HEK293 (cell line): ENCODE measurements around the gene YIPF5.
A peak's percentile ranks its signal among the peaks of the same experiment; 100 is the strongest.

Experiments
- CTCF ChIA-PET: fragments of 350-600 bp; formaldehyde crosslinking; extraction: SDS; loops from one replicate; lab custom pipeline; 2021; ENCODE audit warnings: antibody characterized with exemption; lab: Yijun Ruan, JAX
- POLR2A ChIA-PET: fragments of 300-600 bp; formaldehyde crosslinking; extraction: SDS; loops from one replicate; lab custom pipeline; 2020; ENCODE audit warnings: antibody characterized with exemption, inconsistent platforms; lab: Yijun Ruan, JAX
- H3K27ac ChIP-seq: fragments of 200-500 bp; sonication (Bioruptor generic); 2 replicates; pipeline ENCODE4 v1.5.1; 2014; ENCODE audit warnings: low read depth, low read length, control low read depth, inconsistent platforms; ENCODE audit errors: extremely low read depth
- H3K36me3 ChIP-seq, 2 experiments: fragments of 200-500 bp in 1 of 2; sonication (Bioruptor generic) in 1 of 2; 1 replicate in 1 of 2; 2 replicates in 1 of 2; pipeline ENCODE4 v1.5.1; 2014 to 2017; ENCODE audit warnings: inconsistent platforms in 2 of 2, low read length in 2 of 2; ENCODE audit not compliant: control insufficient read depth in 2 of 2, insufficient read depth in 1 of 2
- H3K4me1 ChIP-seq: fragments of 200-500 bp; sonication (Bioruptor generic); 2 replicates; pipeline ENCODE4 v1.5.1; 2014; ENCODE audit warnings: mild to moderate bottlenecking, low read length, inconsistent platforms; ENCODE audit not compliant: control insufficient read depth, insufficient read depth
- H3K4me3 ChIP-seq: 2 replicates; pipeline ENCODE4 v1.5.1; 2011; ENCODE audit warnings: low read depth, mild to moderate bottlenecking, control low read depth, low read length, moderate library complexity
- H3K9me3 ChIP-seq: fragments of 200-500 bp; sonication (Bioruptor generic); 2 replicates; pipeline ENCODE4 v1.5.1; 2014; ENCODE audit warnings: low read depth, low read length, inconsistent platforms; ENCODE audit not compliant: control insufficient read depth, insufficient read depth
- ATF2 ChIP-seq: fragments of 450-650 bp; formaldehyde crosslinking; IDR thresholded peaks from 2 replicates; pipeline ENCODE4 v1.5.1; 2016; ENCODE audit warnings: missing biosample characterization, missing genetic modification characterization, low read depth
- GLIS1 ChIP-seq: fragments of 450-650 bp; formaldehyde crosslinking; IDR thresholded peaks from 2 replicates; pipeline ENCODE4 v1.5.1; 2016; ENCODE audit warnings: missing biosample characterization, missing genetic modification characterization
- KLF7 ChIP-seq: fragments of 450-650 bp; formaldehyde crosslinking; IDR thresholded peaks from 2 replicates; pipeline ENCODE4 v1.5.1; 2016; ENCODE audit warnings: missing biosample characterization, missing genetic modification characterization, borderline replicate concordance
- MYNN ChIP-seq: fragments of 450-650 bp; formaldehyde crosslinking; IDR thresholded peaks from 2 replicates; pipeline ENCODE4 v1.5.1; 2016; ENCODE audit warnings: missing biosample characterization, missing genetic modification characterization, borderline replicate concordance
- OVOL3 ChIP-seq: fragments of 450-650 bp; formaldehyde crosslinking; IDR thresholded peaks from 2 replicates; pipeline ENCODE4 v1.5.1; 2016; ENCODE audit warnings: missing biosample characterization, missing genetic modification characterization
- PRDM4 ChIP-seq: fragments of 450-650 bp; formaldehyde crosslinking; IDR thresholded peaks from 2 replicates; pipeline ENCODE4 v1.5.1; 2017; ENCODE audit warnings: missing biosample characterization, missing genetic modification characterization
- RBAK ChIP-seq: fragments of 450-650 bp; formaldehyde crosslinking; IDR thresholded peaks from 2 replicates; pipeline ENCODE4 v1.5.1; 2016; ENCODE audit warnings: missing biosample characterization, missing genetic modification characterization
- REST ChIP-seq: fragments of 450-650 bp; formaldehyde crosslinking; IDR thresholded peaks from 2 replicates; pipeline ENCODE4 v1.5.1; 2016; ENCODE audit warnings: missing biosample characterization, missing genetic modification characterization
- SP3 ChIP-seq: fragments of 450-650 bp; formaldehyde crosslinking; IDR thresholded peaks from 2 replicates; pipeline ENCODE4 v1.5.1; 2016; ENCODE audit warnings: missing biosample characterization, missing genetic modification characterization
- YY2 ChIP-seq: fragments of 450-650 bp; formaldehyde crosslinking; IDR thresholded peaks from 2 replicates; pipeline ENCODE4 v1.5.1; 2016; ENCODE audit warnings: missing biosample characterization, missing genetic modification characterization
- ZFP37 ChIP-seq: fragments of 450-650 bp; formaldehyde crosslinking; IDR thresholded peaks from 2 replicates; pipeline ENCODE4 v1.5.1; 2016; ENCODE audit warnings: missing biosample characterization, missing genetic modification characterization
- ZNF140 ChIP-seq: fragments of 450-650 bp; formaldehyde crosslinking; IDR thresholded peaks from 2 replicates; pipeline ENCODE4 v1.5.1; 2016; ENCODE audit warnings: missing biosample characterization, missing genetic modification characterization
- ZNF148 ChIP-seq: fragments of 450-650 bp; formaldehyde crosslinking; IDR thresholded peaks from 2 replicates; pipeline ENCODE4 v1.5.0; 2017; ENCODE audit warnings: missing biosample characterization, missing genetic modification characterization, borderline replicate concordance
- ZNF169 ChIP-seq: fragments of 450-650 bp; formaldehyde crosslinking; IDR thresholded peaks from 2 replicates; pipeline ENCODE4 v1.5.1; 2016; ENCODE audit warnings: missing biosample characterization, missing genetic modification characterization
- ZNF175 ChIP-seq: fragments of 450-650 bp; formaldehyde crosslinking; IDR thresholded peaks from 2 replicates; pipeline ENCODE4 v1.5.1; 2016; ENCODE audit warnings: missing biosample characterization, missing genetic modification characterization
- ZNF302 ChIP-seq: fragments of 450-650 bp; formaldehyde crosslinking; IDR thresholded peaks from 2 replicates; pipeline ENCODE4 v1.5.1; 2016; ENCODE audit warnings: missing biosample characterization, missing genetic modification characterization, low read depth
- ZNF311 ChIP-seq: fragments of 450-650 bp; formaldehyde crosslinking; IDR thresholded peaks from 2 replicates; pipeline ENCODE4 v1.5.1; 2017; ENCODE audit warnings: missing biosample characterization, missing genetic modification characterization, borderline replicate concordance
- ZNF335 ChIP-seq: fragments of 450-650 bp; formaldehyde crosslinking; conservative IDR thresholded peaks from 2 replicates; pipeline ENCODE4 v1.5.1; 2016; ENCODE audit warnings: missing biosample characterization, missing genetic modification characterization
- ZNF341 ChIP-seq: fragments of 450-650 bp; formaldehyde crosslinking; IDR thresholded peaks from 2 replicates; pipeline ENCODE4; 2016; ENCODE audit warnings: low read depth, missing biosample characterization, missing genetic modification characterization
- ZNF366 ChIP-seq: fragments of 450-650 bp; formaldehyde crosslinking; conservative IDR thresholded peaks from 2 replicates; pipeline ENCODE4 v1.5.1; 2016; ENCODE audit warnings: missing biosample characterization, missing genetic modification characterization
- ZNF549 ChIP-seq: fragments of 450-650 bp; IDR thresholded peaks from 2 replicates; pipeline ENCODE4 v1.5.1; 2018; ENCODE audit warnings: missing biosample characterization, missing genetic modification characterization, mild to moderate bottlenecking, inconsistent platforms, moderate library complexity
- ZNF560 ChIP-seq: fragments of 450-650 bp; formaldehyde crosslinking; IDR thresholded peaks from 2 replicates; pipeline ENCODE4 v1.5.1; 2017; ENCODE audit warnings: missing biosample characterization, missing genetic modification characterization, borderline replicate concordance
- ZNF600 ChIP-seq: fragments of 450-650 bp; formaldehyde crosslinking; IDR thresholded peaks from 2 replicates; pipeline ENCODE4 v1.5.1; 2016; ENCODE audit warnings: missing biosample characterization, missing genetic modification characterization
- ZNF624 ChIP-seq: fragments of 450-650 bp; formaldehyde crosslinking; IDR thresholded peaks from 2 replicates; pipeline ENCODE4 v1.5.1; 2017; ENCODE audit warnings: missing biosample characterization, missing genetic modification characterization
- ZNF704 ChIP-seq: fragments of 450-650 bp; formaldehyde crosslinking; IDR thresholded peaks from 2 replicates; pipeline ENCODE4 v1.5.1; 2016; ENCODE audit warnings: missing biosample characterization, missing genetic modification characterization
- ZNF777 ChIP-seq: fragments of 450-650 bp; formaldehyde crosslinking; IDR thresholded peaks from 2 replicates; pipeline ENCODE4 v1.5.1; 2017; ENCODE audit warnings: missing biosample characterization, missing genetic modification characterization, borderline replicate concordance
- ZNF785 ChIP-seq: fragments of 450-650 bp; formaldehyde crosslinking; IDR thresholded peaks from 2 replicates; pipeline ENCODE4 v1.5.1; 2016; ENCODE audit warnings: missing biosample characterization, missing genetic modification characterization

Gene YIPF5

GRCh38 chr5:144206141-144206540 lies 35.7 kb upstream of the YIPF5 start (continued):
- TF ChIP-seq MYNN (tag by site-specific recombination): no peak
- TF ChIP-seq OVOL3 (tag by site-specific recombination): no peak
- TF ChIP-seq ZNF704 (tag by site-specific recombination): no peak
- no peak for TF ChIP-seq ZNF560 (tag by site-specific recombination)
- TF ChIP-seq ZNF549: no peak

- H3K36me3 ChIP-seq: no peaks in the 10 kb centered on the region
- ChIA-PET POLR2A (no interaction called here), CTCF (interaction anchor here (0.6 to 4.0 kb wide), 8 partner anchors 11 to 1782 kb away, joined by 3 to 36 read pairs (median 6); no protein-coding TSS in a partner anchor)
- H3K4me1 ChIP-seq: no peaks in the 10 kb centered on the region; the same call in 1 of the 2 replicates
- H3K27ac ChIP-seq: no peak overlapping the region
- H3K4me3 ChIP-seq: peak overlapping the region; percentile 21
- no peaks in the 10 kb centered on the region for H3K9me3 ChIP-seq
- TF ChIP-seq ZNF302 (tag by site-specific recombination): no peak
- peak; percentile 75; the same call in 1 of the 2 replicates for TF ChIP-seq ZNF600 (tag by site-specific recombination)
- TF ChIP-seq REST (tag by site-specific recombination): no peak
- no peak for TF ChIP-seq ZFP37
- peak; percentile 94 for TF ChIP-seq GLIS1 (tag by site-specific recombination)
- TF ChIP-seq ZNF148: no peak
- no peak for TF ChIP-seq ZNF140 (tag by site-specific recombination)
- TF ChIP-seq ZNF785 (tag by site-specific recombination): no peak
- no peak for TF ChIP-seq ZNF311 (tag by site-specific recombination)
- peak; percentile 59 for TF ChIP-seq ATF2 (tag by site-specific recombination)
- no peak for TF ChIP-seq ZNF175 (tag by site-specific recombination)
- TF ChIP-seq ZNF169: no peak
- no peak for TF ChIP-seq RBAK (tag by site-specific recombination)
- TF ChIP-seq KLF7 (tag by site-specific recombination): no peak
- no peak for TF ChIP-seq YY2 (tag by site-specific recombination)
- no peak for TF ChIP-seq ZNF777 (tag by site-specific recombination)
- no peak for TF ChIP-seq ZNF624 (tag by site-specific recombination)
- no peak for TF ChIP-seq PRDM4
- 0 out of 2 replicates have a peak, but pooled peaks have one; percentile 14 for TF ChIP-seq ZNF366 (tag by site-specific recombination)
- TF ChIP-seq ZNF335 (tag by site-specific recombination): peak; percentile 38; the same call in 1 of the 2 replicates
- no peak for TF ChIP-seq SP3 (tag by site-specific recombination)
- TF ChIP-seq ZNF341 (tag by site-specific recombination): no peak
These were observed 34.7 kb upstream of the YIPF5 start for GRCh38 chr5:144205141-144205551.
